ENCODE results near the gene OTOS. TPM values are rescaled to one million over a fixed set of nuclear protein-coding genes. Genes with fewer than 3 reads are reported as not detected.

OTOS gene
- total RNA-seq, 2 experiments from 2014 or later: not detected

- no TSS peak for BruUV-seq (replicated peaks)
- Histone ChIP-seq H3K27ac (ENCODE audit: low read depth, low read length, poor library complexity, severe bottlenecking) (no peak overlapping the region), H3K36me3 (ENCODE audit: insufficient read depth, low read length) (no peaks in the 10 kb centered on the region), H4K20me1 (ENCODE audit: insufficient read depth, low read length) (no peaks in the 10 kb centered on the region; the same call in 1 of the 2 replicates), H3K9me2 (ENCODE audit: insufficient read depth, low read length) (no peaks in the 10 kb centered on the region), H3K4me1 (ENCODE audit: insufficient read depth, low read length, poor library complexity, severe bottlenecking) (no peaks in the 10 kb centered on the region), H2AFZ (ENCODE audit: low read length) (no peak overlapping the region), H3K79me2 (ENCODE audit: insufficient read depth, low read depth, low read length) (no peaks in the 10 kb centered on the region), H3K9me3 (ENCODE audit: low read length) (no peaks in the 10 kb centered on the region), H3K4me3 (ENCODE audit: low read depth, low read length, poor library complexity, severe bottlenecking) (no peak overlapping the region), H3K4me2 (ENCODE audit: low read length) (no peak overlapping the region)
- ChIA-PET POLR2A (no interaction called here), CTCF (ENCODE audit: unreplicated experiment) (no interaction called here)
- no peak for TF ChIP-seq CTCF (conservative IDR thresholded peaks at IDR 0.05; ENCODE audit: low read length)
- TF ChIP-seq EZH2phosphoT487 (IDR thresholded peaks at IDR 0.05; ENCODE audit: borderline replicate concordance, low read depth, low read length): no peak
- DNase-seq (ENCODE audit: low spot score): no peak
- intact Hi-C loops (cut with micrococcal nuclease; ENCODE audit: unreplicated experiment): loop anchor here (10.0 kb wide), 1 partner anchor 1111 kb away; no protein-coding TSS in a partner anchor
Observed at GRCh38 chr2:240146141-240146561, 5.7 kb upstream of the OTOS start.

- Histone ChIP-seq H3K9me2 (ENCODE audit: insufficient read depth, low read length) (no peaks in the 10 kb centered on the region), H3K27ac (ENCODE audit: low read depth, low read length, poor library complexity, severe bottlenecking) (no peak overlapping the region), H3K4me3 (ENCODE audit: low read depth, low read length, poor library complexity, severe bottlenecking) (no peak overlapping the region), H3K36me3 (ENCODE audit: insufficient read depth, low read length) (no peaks in the 10 kb centered on the region), H3K4me1 (ENCODE audit: insufficient read depth, low read length, poor library complexity, severe bottlenecking) (no peaks in the 10 kb centered on the region), H3K79me2 (ENCODE audit: insufficient read depth, low read depth, low read length) (no peaks in the 10 kb centered on the region), H3K4me2 (ENCODE audit: low read length) (no peak overlapping the region), H2AFZ (ENCODE audit: low read length) (no peak overlapping the region), H3K9me3 (ENCODE audit: low read length) (no peaks in the 10 kb centered on the region), H4K20me1 (ENCODE audit: insufficient read depth, low read length) (no peaks in the 10 kb centered on the region; the same call in 1 of the 2 replicates)
- DNase-seq (ENCODE audit: low spot score): no peak
- CTCF ChIA-PET (ENCODE audit: unreplicated experiment): no interaction called here
- intact Hi-C loops (cut with micrococcal nuclease; ENCODE audit: unreplicated experiment): loop anchor here (10.0 kb wide), 1 partner anchor 1111 kb away; no protein-coding TSS in a partner anchor
- POLR2A ChIA-PET: no interaction called here
- TF ChIP-seq CTCF (conservative IDR thresholded peaks at IDR 0.05; ENCODE audit: low read length): no peak
- no TSS peak for BruUV-seq (replicated peaks)
Observed at GRCh38 chr2:240145461-240145860, 5.0 kb upstream of the OTOS start.

GRCh38 chr2:240144649-240145261 lies 4.3 kb upstream of the OTOS start:
- intact Hi-C loops (cut with micrococcal nuclease; ENCODE audit: unreplicated experiment): loop anchor here (1.0 to 10.0 kb wide), 2 partner anchors 83 to 1110 kb away; no protein-coding TSS in a partner anchor

More at GRCh38 chr2:240144649-240145261, 4.3 kb upstream of the OTOS start:
- H3K4me1 ChIP-seq (ENCODE audit: insufficient read depth, low read length, poor library complexity, severe bottlenecking): no peaks in the 10 kb centered on the region
- H3K4me2 ChIP-seq (ENCODE audit: low read length): no peak overlapping the region
- H3K27ac ChIP-seq (ENCODE audit: low read depth, low read length, poor library complexity, severe bottlenecking): no peak overlapping the region
- no peaks in the 10 kb centered on the region; the same call in 1 of the 2 replicates for H4K20me1 ChIP-seq (ENCODE audit: insufficient read depth, low read length)
- no peaks in the 10 kb centered on the region for H3K36me3 ChIP-seq (ENCODE audit: insufficient read depth, low read length)
- H3K4me3 ChIP-seq (ENCODE audit: low read depth, low read length, poor library complexity, severe bottlenecking): no peak overlapping the region
- DNase-seq (ENCODE audit: low spot score): no peak
- TF ChIP-seq CTCF (conservative IDR thresholded peaks at IDR 0.05; ENCODE audit: low read length) (no peak), EZH2phosphoT487 (IDR thresholded peaks at IDR 0.05; ENCODE audit: borderline replicate concordance, low read depth, low read length) (no peak)
- H3K79me2 ChIP-seq (ENCODE audit: insufficient read depth, low read depth, low read length): no peaks in the 10 kb centered on the region
- no peak overlapping the region for H2AFZ ChIP-seq (ENCODE audit: low read length)
- ChIA-PET CTCF (ENCODE audit: unreplicated experiment) (no interaction called here), POLR2A (no interaction called here)
- no peaks in the 10 kb centered on the region for H3K9me2 ChIP-seq (ENCODE audit: insufficient read depth, low read length)
- no TSS peak for BruUV-seq (replicated peaks)
- H3K9me3 ChIP-seq (ENCODE audit: low read length): no peaks in the 10 kb centered on the region
